H1 (cell line): ENCODE data around the gene SMG9. TPM values are rescaled to one million over a fixed set of nuclear protein-coding genes. Genes with fewer than 3 reads are reported as not detected.

Experiments
- CTCF ChIA-PET: fragments of 300-600 bp; sonication (Branson Sonifier 250); formaldehyde crosslinking; loops from one replicate; lab custom pipeline; 2021; ENCODE audit not compliant: partially characterized antibody; lab: Charles Lee
- POLR2A ChIA-PET: fragments of 300-600 bp; sonication (Branson Sonifier 250); formaldehyde crosslinking; loops from one replicate; lab custom pipeline; 2021; ENCODE audit warnings: inconsistent platforms; ENCODE audit not compliant: partially characterized antibody; lab: Charles Lee
- DNase-seq, 2 experiments: peaks; one replicate each; pipeline versions ENCODE4 v3.0.0 to v3.0.0-alpha.2; 2010 to 2022; ENCODE audit warnings: low spot score in 2 of 2, low read depth in 1 of 2, mixed read lengths in 1 of 2
- FAIRE-seq: peaks from 2 replicates; lab custom pipeline; 2011; peaks lifted over from hg19 to GRCh38; lab: Jason Lieb, UNC
- H2AFZ ChIP-seq: 2 replicates; pipeline ENCODE4 v1.8.1; 2012; ENCODE audit warnings: low read length, inconsistent platforms
- H2AK5ac ChIP-seq: 2 replicates; pipeline ENCODE4 v1.6.1; 2013; ENCODE audit warnings: low read depth, low read length
- H2BK120ac ChIP-seq: replicated peaks from 2 replicates; pipeline ENCODE3; 2013; ENCODE audit warnings: low read depth, low read length, inconsistent platforms
- H2BK12ac ChIP-seq: 2 replicates; pipeline ENCODE4 v1.6.1; 2013; ENCODE audit warnings: low read depth, low read length
- H2BK15ac ChIP-seq: 2 replicates; pipeline ENCODE4 v1.6.1; 2013; ENCODE audit warnings: low read length
- H2BK20ac ChIP-seq: 2 replicates; pipeline ENCODE4 v1.6.1; 2013; ENCODE audit warnings: low read length
- H2BK5ac ChIP-seq: 2 replicates; pipeline ENCODE4 v1.6.1; 2013; ENCODE audit warnings: low read depth, low read length
- H3K14ac ChIP-seq: 2 replicates; pipeline ENCODE4 v1.6.1; 2013; ENCODE audit warnings: inconsistent platforms; ENCODE audit not compliant: insufficient read length
- H3K18ac ChIP-seq: 2 replicates; pipeline ENCODE4 v1.6.1; 2013; ENCODE audit warnings: low read length; ENCODE audit errors: extremely low read depth
- H3K23ac ChIP-seq: 2 replicates; pipeline ENCODE4 v1.6.1; 2013; ENCODE audit warnings: inconsistent platforms; ENCODE audit not compliant: insufficient read length
- H3K23me2 ChIP-seq: 2 replicates; pipeline ENCODE4 v1.6.1; 2013; ENCODE audit warnings: low read depth, low read length
- H3K27ac ChIP-seq: 2 replicates; pipeline ENCODE4 v1.6.1; 2011; ENCODE audit warnings: low read depth, low read length, inconsistent platforms
- H3K27me3 ChIP-seq, 4 experiments: replicated peaks in 1 of 4; 1 replicate in 1 of 4; 2 replicates in 3 of 4; pipeline versions ENCODE4 v1.6.1 to v1.8.1; 2011 to 2013; ENCODE audit warnings: low read length in 3 of 4, mild to moderate bottlenecking in 3 of 4, inconsistent platforms in 2 of 4, mixed read lengths in 2 of 4, moderate library complexity in 1 of 4; ENCODE audit not compliant: control insufficient read depth in 3 of 4, insufficient read depth in 3 of 4; ENCODE audit errors: extremely low read depth in 1 of 4
- H3K36me3 ChIP-seq, 4 experiments: 2 replicates each; pipeline versions ENCODE4 v1.6.1 to v1.8.1; 2011 to 2013; ENCODE audit warnings: mild to moderate bottlenecking in 4 of 4, low read length in 3 of 4, moderate library complexity in 2 of 4, control low read depth in 1 of 4, inconsistent platforms in 1 of 4; ENCODE audit not compliant: insufficient read depth in 4 of 4, control insufficient read depth in 2 of 4
- H3K4ac ChIP-seq: replicated peaks from 2 replicates; pipeline ENCODE3; 2013; ENCODE audit warnings: low read length, low read depth, mixed read lengths, inconsistent platforms; ENCODE audit not compliant: insufficient read length
- H3K4me1 ChIP-seq, 4 experiments: replicated peaks in 1 of 4; 1 replicate in 1 of 4; 2 replicates in 3 of 4; pipeline versions ENCODE4 v1.6.1 to v1.8.1; 2011 to 2013; ENCODE audit warnings: low read length in 3 of 4, inconsistent platforms in 2 of 4, mixed read lengths in 1 of 4; ENCODE audit not compliant: insufficient read depth in 4 of 4, control insufficient read depth in 3 of 4
- H3K4me2 ChIP-seq, 2 experiments: 2 replicates each; pipeline versions ENCODE4 v1.6.1 to v1.8.1; 2011 to 2013; ENCODE audit warnings: low read depth in 2 of 2, low read length in 2 of 2, control low read depth in 1 of 2, inconsistent platforms in 1 of 2, mild to moderate bottlenecking in 1 of 2; ENCODE audit not compliant: insufficient read depth in 1 of 2
- H3K4me3 ChIP-seq, 4 experiments: fragments of 200-600, 300-600 bp in 1 of 4; sonication (generic), shearing (Covaris generic), sonication (Bioruptor Twin) in 1 of 4; 2 replicates each; pipeline versions ENCODE4 v1.5.1 to v1.8.1; 2011 to 2016; ENCODE audit warnings: low read length in 4 of 4, low read depth in 3 of 4, control low read depth in 2 of 4, inconsistent platforms in 2 of 4, mild to moderate bottlenecking in 2 of 4, mixed read lengths in 1 of 4, moderate library complexity in 1 of 4; ENCODE audit not compliant: insufficient read depth in 2 of 4; ENCODE audit errors: extremely low read depth in 1 of 4
- H3K56ac ChIP-seq: replicated peaks from 2 replicates; pipeline ENCODE3; 2013; ENCODE audit warnings: low read depth, mild to moderate bottlenecking, mixed read lengths, low read length, inconsistent platforms; ENCODE audit not compliant: insufficient read length
- H3K79me1 ChIP-seq: 2 replicates; pipeline ENCODE4 v1.6.1; 2013; ENCODE audit warnings: low read depth, low read length, control low read depth
- H3K79me2 ChIP-seq, 2 experiments: 2 replicates each; pipeline versions ENCODE4 v1.6.1 to v1.8.1; 2012 to 2013; ENCODE audit warnings: low read length in 2 of 2, mild to moderate bottlenecking in 2 of 2, inconsistent platforms in 1 of 2; ENCODE audit not compliant: insufficient read depth in 2 of 2, control insufficient read depth in 1 of 2
- H3K9ac ChIP-seq, 4 experiments: replicated peaks in 1 of 4; 1 replicate in 1 of 4; 2 replicates in 3 of 4; pipeline versions ENCODE4 v1.6.1 to v1.8.1; 2011 to 2013; ENCODE audit warnings: low read depth in 3 of 4, low read length in 3 of 4, control low read depth in 2 of 4, mild to moderate bottlenecking in 2 of 4, moderate library complexity in 2 of 4, inconsistent platforms in 1 of 4; ENCODE audit errors: extremely low read depth in 1 of 4
- H3K9me3 ChIP-seq, 2 experiments: 2 replicates each; pipeline versions ENCODE4 v1.6.1 to v1.8.1; 2012 to 2013; ENCODE audit warnings: mild to moderate bottlenecking in 2 of 2, moderate library complexity in 2 of 2, control low read depth in 1 of 2, inconsistent platforms in 1 of 2, low read depth in 1 of 2, low read length in 1 of 2, mixed read lengths in 1 of 2; ENCODE audit not compliant: insufficient read depth in 2 of 2
- H4K20me1 ChIP-seq, 2 experiments: replicated peaks in 1 of 2; 2 replicates each; pipeline versions ENCODE3 to v1.8.1; 2011 to 2013; ENCODE audit warnings: inconsistent platforms in 2 of 2, low read length in 2 of 2, mild to moderate bottlenecking in 1 of 2; ENCODE audit not compliant: insufficient read depth in 2 of 2, control insufficient read depth in 1 of 2
- H4K5ac ChIP-seq: 2 replicates; pipeline ENCODE4 v1.6.1; 2013; ENCODE audit warnings: low read length, low read depth, mixed read lengths, inconsistent platforms; ENCODE audit not compliant: insufficient read length
- H4K8ac ChIP-seq: 2 replicates; pipeline ENCODE4 v1.8.0; 2013; ENCODE audit warnings: mild to moderate bottlenecking, moderate library complexity, low read length, inconsistent platforms; ENCODE audit not compliant: insufficient read depth; ENCODE audit errors: extremely low read depth
- H4K91ac ChIP-seq: replicated peaks from 2 replicates; pipeline ENCODE3; 2013; ENCODE audit warnings: low read length, mixed read lengths, inconsistent platforms; ENCODE audit not compliant: insufficient read length
- CBX5 ChIP-seq: fragments of 300-800, 300-1000 bp; sonication (generic); IDR thresholded peaks from 2 replicates; pipeline ENCODE4 v1.7.1; 2016; ENCODE audit warnings: antibody characterized with exemption, low read length, low read depth
- CBX8 ChIP-seq: fragments of 300-800, 300-1000 bp; sonication (generic); IDR thresholded peaks from 2 replicates; pipeline ENCODE4 v1.7.1; 2016; ENCODE audit warnings: low read depth, low read length, borderline replicate concordance
- CEBPB ChIP-seq: IDR thresholded peaks from 2 replicates; pipeline ENCODE4 v1.6.1; 2012; ENCODE audit warnings: low read depth, low read length
- CHD1 ChIP-seq: IDR thresholded peaks from 2 replicates; pipeline ENCODE4 v1.6.1; 2012; ENCODE audit warnings: low read depth, low read length, improper control_type of control experiment
- EP300 ChIP-seq, 2 experiments: IDR thresholded peaks; 1 replicate in 1 of 2; 2 replicates in 1 of 2; pipeline ENCODE4 v1.6.1; 2011 to 2012; ENCODE audit warnings: low read depth in 2 of 2, low read length in 2 of 2, mild to moderate bottlenecking in 2 of 2, borderline replicate concordance in 1 of 2, inconsistent platforms in 1 of 2, moderate library complexity in 1 of 2
- GABPA ChIP-seq: IDR thresholded peaks from 2 replicates; pipeline ENCODE4 v1.6.1; 2011; ENCODE audit warnings: mild to moderate bottlenecking, low read length, moderate library complexity, borderline replicate concordance; ENCODE audit not compliant: insufficient read depth
- HDAC6 ChIP-seq: IDR thresholded peaks from one replicate; pipeline ENCODE4 v1.7.1; 2012; ENCODE audit warnings: low read depth, mild to moderate bottlenecking, inconsistent platforms, low read length, moderate library complexity
- JUN ChIP-seq: IDR thresholded peaks from 2 replicates; pipeline ENCODE4 v1.6.1; 2011; ENCODE audit warnings: low read depth, mild to moderate bottlenecking, improper control_type of control experiment, low read length
- JUND ChIP-seq: IDR thresholded peaks from 2 replicates; pipeline ENCODE4 v1.6.1; 2011; ENCODE audit warnings: mild to moderate bottlenecking, improper control_type of control experiment, low read length
- MAFK ChIP-seq: IDR thresholded peaks from 2 replicates; pipeline ENCODE4 v1.6.1; 2012; ENCODE audit warnings: low read depth, mild to moderate bottlenecking, improper control_type of control experiment, low read length
- NRF1 ChIP-seq: IDR thresholded peaks from 2 replicates; pipeline ENCODE4 v1.6.1; 2011; ENCODE audit warnings: mild to moderate bottlenecking, low read depth, low read length, improper control_type of control experiment
- POU5F1 ChIP-seq: IDR thresholded peaks from 2 replicates; pipeline ENCODE4 v1.6.1; 2011; ENCODE audit warnings: low read depth, mild to moderate bottlenecking, low read length, moderate library complexity
- SP1 ChIP-seq: IDR thresholded peaks from 2 replicates; pipeline ENCODE4 v1.6.1; 2011; ENCODE audit warnings: low read depth, low read length
- SRF ChIP-seq: IDR thresholded peaks from 2 replicates; pipeline ENCODE4 v1.6.1; 2011; ENCODE audit warnings: mild to moderate bottlenecking, low read depth, low read length, moderate library complexity
- TEAD4 ChIP-seq: IDR thresholded peaks from 2 replicates; pipeline ENCODE4 v1.6.1; 2012; ENCODE audit warnings: low read depth, low read length, inconsistent platforms, mixed read lengths
- WGBS, 2 experiments: shearing (Covaris generic) in 1 of 2; methylation state at CpG; one replicate each; pipeline versions ENCODE4 v1.1.6 to v1.1.7; 2013 to 2015; ENCODE audit warnings: low lambda C conversion rate in 2 of 2, mixed read lengths in 2 of 2, inconsistent platforms in 1 of 2, low coverage in 1 of 2, missing lambda C conversion rate in 1 of 2; ENCODE audit not compliant: insufficient replicate concordance in 2 of 2, insufficient coverage in 1 of 2, insufficient read length in 1 of 2; ENCODE audit errors: extremely low coverage in 1 of 2, missing lambda C conversion rate in 1 of 2; 5-methylcytosine and 5-hydroxymethylcytosine counted together
- polyA plus RNA-seq, 7 experiments: library from polyadenylated mRNA; depleted of rRNA in 3 of 7; stranded (reverse) in 5 of 7; unstranded in 2 of 7; fragments of >200 nt in 5 of 7; fragments of 200-250 nt in 2 of 7; gene quantifications; 1 replicate in 5 of 7; 2 replicates in 1 of 7; 4 replicates in 1 of 7; pipeline versions ENCODE4 v1.2.1 to v1.2.3, GENCODE V29; 2011 to 2013; ENCODE audit warnings: missing spikeins in 2 of 7, mixed read lengths in 2 of 7
- total RNA-seq: library from RNA; stranded (reverse); fragmentation: NEBNext Ultra II Directional; extraction: Animal tissue kit (Norgen Biotek cat#: 25700); gene quantifications from 2 replicates; pipeline ENCODE4 v1.2.1, GENCODE V29; 2021

The SMG9 gene
- total and polyA plus RNA-seq, 2 of the 8 experiments (the other 6 are each of a cell fraction or from before 2014, with no cell fraction given): 20.4 to 28.7 TPM

DNA sequence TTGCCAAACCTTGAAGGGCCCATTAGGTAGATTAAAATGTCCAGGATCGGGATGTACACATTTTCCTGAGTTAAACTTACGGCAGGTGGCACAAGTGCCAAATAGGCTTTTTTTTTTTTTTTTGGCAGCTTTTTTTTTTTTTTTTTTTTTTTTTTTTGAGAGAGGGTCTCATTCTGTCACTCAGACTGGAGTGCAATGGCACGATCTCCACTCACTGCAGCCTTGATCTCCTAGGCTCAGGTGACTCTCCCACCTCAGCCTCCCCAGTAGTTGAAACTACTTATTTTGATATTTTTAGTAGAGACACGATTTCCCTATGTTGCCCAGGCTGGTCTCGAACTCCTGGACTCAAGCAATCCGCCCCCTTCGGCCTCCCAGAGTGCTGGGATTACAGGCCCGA is 29.9 kb downstream of the SMG9 start:
- CTCF ChIA-PET: interaction anchor here (0.7 to 4.0 kb wide), 6 partner anchors 8 to 169 kb away, joined by 3 to 25 read pairs (median 6); no protein-coding TSS in a partner anchor
- no peak overlapping the region for H2AK5ac ChIP-seq
- H3K27me3 ChIP-seq: no peaks in the 10 kb centered on the region
- no peak for DNase-seq
- H2BK15ac ChIP-seq: no peak overlapping the region
- no peaks in the 10 kb centered on the region for H3K23me2 ChIP-seq
- no peak overlapping the region for H3K4ac ChIP-seq
- no peak overlapping the region for H3K4me2 ChIP-seq
- peaks cover 0 to 3% (median 1%) of the 10 kb centered on the region in 4 experiments; a peak in 1 of 8 replicates for H3K36me3 ChIP-seq
- H3K4me1 ChIP-seq: no peaks in the 10 kb centered on the region
- H3K79me2 ChIP-seq: no peaks in the 10 kb centered on the region
- H2AFZ ChIP-seq: no peak overlapping the region
- no peaks in the 10 kb centered on the region for H3K9me3 ChIP-seq
- no peak overlapping the region for H4K8ac ChIP-seq
- H3K23ac ChIP-seq: no peak overlapping the region
- H2BK20ac ChIP-seq: no peak overlapping the region
- no peaks in the 10 kb centered on the region for H3K79me1 ChIP-seq
- no peak overlapping the region for H2BK12ac ChIP-seq
- H2BK120ac ChIP-seq: no peak overlapping the region
- H3K14ac ChIP-seq: no peak overlapping the region
- H3K4me3 ChIP-seq: no peak overlapping the region
- no peak overlapping the region for H4K5ac ChIP-seq
- POLR2A ChIA-PET: interaction anchor here (1.0 kb wide), 1 partner anchor 11 kb away, joined by 5 read pairs; no protein-coding TSS in a partner anchor
- TF ChIP-seq POU5F1: no peak
- no peak for TF ChIP-seq HDAC6
- TF ChIP-seq CBX5: no peak
- TF ChIP-seq JUND: no peak
- no peak for TF ChIP-seq TEAD4
- TF ChIP-seq CEBPB: no peak
- no peak for TF ChIP-seq GABPA
- TF ChIP-seq NRF1: no peak
- no peak for TF ChIP-seq CBX8
- TF ChIP-seq SP1: no peak
- no peak for TF ChIP-seq JUN
- no peak for TF ChIP-seq EP300 (IDR thresholded peaks at IDR 0.05; ENCODE audit: borderline replicate concordance in 1 of 2, low read depth in 2 of 2, low read length in 2 of 2)
- TF ChIP-seq MAFK: no peak
- TF ChIP-seq SRF: no peak
- TF ChIP-seq CHD1: no peak
- H2BK5ac ChIP-seq: no peak overlapping the region
- no peak for FAIRE-seq
- no peak overlapping the region for H3K27ac ChIP-seq
- no peak overlapping the region for H4K91ac ChIP-seq
- no peak overlapping the region for H3K18ac ChIP-seq
- no peak overlapping the region for H3K9ac ChIP-seq
- 78% methylated on average over 8 of the region's 8 CpGs; no CpG with 5 or more reads in 1 of the 2 experiments for WGBS, 2 experiments
- H4K20me1 ChIP-seq: peaks cover 0 to 6% of the 10 kb centered on the region in 2 experiments
- no peak overlapping the region for H3K56ac ChIP-seq
